Activated T-helper 1 cell treated with Interleukin-2 at 50 U/mL for 16 hours (primary cell): ENCODE results near the gene BCR.
A peak's percentile ranks its signal among the peaks of the same experiment; 100 is the strongest.

Experiments used
- DNase-seq: peaks from one replicate; pipeline ENCODE4 v3.0.0-alpha.2; 2020; ENCODE audit warnings: low read depth

Gene BCR

GRCh38 chr22:23263651-23264555, 83.6 kb downstream of the BCR start:
- peak; percentile 17 for DNase-seq

- no peak for DNase-seq
These were observed 84.5 kb downstream of the BCR start for GRCh38 chr22:23264610-23265367.

- no peak for DNase-seq
These were observed 85.0 kb downstream of the BCR start for GRCh38 chr22:23265368-23265700.

- no peak for DNase-seq
These were observed 86.5 kb downstream of the BCR start for GRCh38 chr22:23266780-23267179.

- no peak for DNase-seq
These were observed 87.1 kb downstream of the BCR start for GRCh38 chr22:23267226-23268043.

- no peak for DNase-seq
These were observed 87.9 kb downstream of the BCR start for GRCh38 chr22:23268139-23268712.

- DNase-seq = no peak
These were observed 88.6 kb downstream of the BCR start for GRCh38 chr22:23268877-23269276.

- no peak for DNase-seq
These were observed 89.3 kb downstream of the BCR start for GRCh38 chr22:23269441-23270211.

- DNase-seq = no peak
These were observed 90.0 kb downstream of the BCR start for GRCh38 chr22:23270212-23270733.

- no peak for DNase-seq
These were observed 90.7 kb downstream of the BCR start for GRCh38 chr22:23270798-23271596.

- DNase-seq = no peak
These were observed 91.2 kb downstream of the BCR start for GRCh38 chr22:23271597-23271908.

- DNase-seq = no peak
These were observed 92.1 kb downstream of the BCR start for GRCh38 chr22:23272371-23272770.

- no peak for DNase-seq
These were observed 92.5 kb downstream of the BCR start for GRCh38 chr22:23272834-23273233.

- DNase-seq = no peak
These were observed 93.3 kb downstream of the BCR start for GRCh38 chr22:23273445-23274145.

- DNase-seq = no peak
These were observed 93.8 kb downstream of the BCR start for GRCh38 chr22:23274146-23274526.

GRCh38 chr22:23274891-23275694, 94.8 kb downstream of the BCR start:
- no peak for DNase-seq

GRCh38 chr22:23275751-23276150, 95.4 kb downstream of the BCR start:
- no peak for DNase-seq

GRCh38 chr22:23276656-23277582, 96.6 kb downstream of the BCR start:
- DNase-seq = no peak
